CD4-positive, alpha-beta T cell (primary cell): ENCODE data around the gene RNF144B. TPM values are rescaled to one million over a fixed set of nuclear protein-coding genes. Genes with fewer than 3 reads are reported as not detected.

Experiments
- ATAC-seq: fragments of 200-7000 bp; cut with Tn5 transposase; one replicate; pipeline ENCODE4 v1.10.0; 2022; ENCODE audit warnings: mild to moderate bottlenecking; ENCODE audit not compliant: poor library complexity
- CTCF ChIA-PET: fragments of 350-600 bp; sonication (Branson Sonifier 250); formaldehyde crosslinking; loops from one replicate; lab custom pipeline; 2021; ENCODE audit warnings: antibody characterized with exemption, inconsistent platforms; lab: Charles Lee
- POLR2A ChIA-PET: fragments of 350-600 bp; sonication (Branson Sonifier 250); formaldehyde crosslinking; loops from one replicate; lab custom pipeline; 2021; ENCODE audit warnings: antibody characterized with exemption, inconsistent platforms; lab: Charles Lee
- DNase-seq, 14 experiments: peaks; one replicate each; pipeline ENCODE4 v3.0.0-alpha.2; 2013 to 2020; ENCODE audit warnings: mixed read lengths in 2 of 14
- H3K27ac ChIP-seq, 2 donors: one replicate each; pipeline versions ENCODE4 v1.5.1 to v1.7.0; 2013; ENCODE audit warnings: low read length in 2 of 2, low read depth in 1 of 2, mild to moderate bottlenecking in 1 of 2
- H3K27me3 ChIP-seq, 2 experiments: 1 replicate in 1 of 2; 2 replicates in 1 of 2; pipeline versions ENCODE4 v1.6.1 to v1.7.0; 2013; ENCODE audit warnings: low read length in 2 of 2, control low read depth in 1 of 2, mild to moderate bottlenecking in 1 of 2, moderate library complexity in 1 of 2; ENCODE audit not compliant: insufficient read depth in 2 of 2, control insufficient read depth in 1 of 2
- H3K36me3 ChIP-seq: one replicate; pipeline ENCODE4 v1.6.1; 2013; ENCODE audit warnings: low read length, control low read depth; ENCODE audit not compliant: insufficient read depth
- H3K4me1 ChIP-seq: one replicate; pipeline ENCODE4 v1.6.1; 2013; ENCODE audit warnings: low read length, control low read depth; ENCODE audit not compliant: insufficient read depth
- H3K4me3 ChIP-seq: one replicate; pipeline ENCODE4 v1.5.1; 2013; ENCODE audit warnings: mild to moderate bottlenecking, low read length, moderate library complexity
- H3K9me3 ChIP-seq, 2 experiments: 1 replicate in 1 of 2; 2 replicates in 1 of 2; pipeline versions ENCODE4 v1.6.1 to v1.7.0; 2013; ENCODE audit warnings: low read length in 2 of 2, mild to moderate bottlenecking in 2 of 2, control low read depth in 1 of 2, moderate library complexity in 1 of 2; ENCODE audit not compliant: control insufficient read depth in 1 of 2, insufficient read depth in 1 of 2
- H3K27ac Mint-ChIP-seq: one replicate; pipeline ENCODE4 v1.8.0; 2020; ENCODE audit warnings: mixed read lengths
- H3K27me3 Mint-ChIP-seq: one replicate; pipeline ENCODE4 v1.8.0; 2021; ENCODE audit warnings: mixed read lengths
- H3K36me3 Mint-ChIP-seq: one replicate; pipeline ENCODE4 v1.8.0; 2021; ENCODE audit warnings: low read depth, mixed read lengths
- H3K4me1 Mint-ChIP-seq: one replicate; pipeline ENCODE4 v1.8.0; 2021; ENCODE audit warnings: low read depth, mixed read lengths
- H3K4me3 Mint-ChIP-seq: one replicate; pipeline ENCODE4 v1.8.0; 2020; ENCODE audit warnings: mild to moderate bottlenecking, mixed read lengths
- H3K9me3 Mint-ChIP-seq: one replicate; pipeline ENCODE4 v1.8.0; 2020; ENCODE audit warnings: mixed read lengths
- intact Hi-C, 2 experiments: fragments of 100-400 bp; cut with DNase I in 1 of 2; cut with micrococcal nuclease in 1 of 2; formaldehyde crosslinking; loops; one replicate each; pipeline versions ENCODE4 v1.15.1 to v1.9.0; 2023 to 2025; cut with DNase I, micrococcal nuclease
- total RNA-seq, 174 experiments: library from RNA in 2 of 174; stranded (reverse) in 2 of 174; gene quantifications; one replicate each; pipeline ENCODE4 v1.2.3 and lab custom pipeline; 2021 to 2026
- TF ChIP-seq, protein P1 (sequence below): fragments of 200-600 bp; IDR thresholded peaks from one replicate; pipeline ENCODE4 v1.8.0; 2022; ENCODE audit warnings: antibody characterized with exemption, mild to moderate bottlenecking

RNF144B gene
- total RNA-seq, 2 experiments from 2014 or later: 2.3 to 3.5 TPM

DNA sequence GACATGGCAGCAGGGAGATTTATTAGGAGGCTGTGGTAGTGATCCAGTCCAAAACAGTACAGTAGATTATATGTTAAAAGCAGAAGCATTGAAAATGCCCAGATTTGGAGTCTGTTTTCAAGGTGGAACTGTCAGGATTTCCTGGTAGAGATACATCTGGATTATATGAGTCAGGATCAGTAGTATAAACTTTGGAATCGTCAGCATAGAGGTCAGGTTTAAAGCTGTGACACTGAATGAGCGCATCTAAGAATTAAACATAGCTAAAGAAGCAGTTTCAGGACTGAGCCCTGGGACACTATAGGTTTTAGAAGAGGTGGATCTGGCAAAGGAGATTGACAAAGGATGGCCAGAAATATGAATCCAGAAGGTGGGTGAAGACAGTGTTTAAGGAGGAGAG lies 60.4 kb downstream of the RNF144B start:
- POLR2A ChIA-PET: interaction anchor here (1.2 kb wide), 1 partner anchor 62 kb away, joined by 4 read pairs; no protein-coding TSS in a partner anchor
- no peak overlapping the region for H3K4me3 Mint-ChIP-seq
- intact Hi-C loops: no loop called here
- Histone ChIP-seq H3K27ac (no peak overlapping the region), H3K9me3 (no peaks in the 10 kb centered on the region), H3K27me3 (no peaks in the 10 kb centered on the region), H3K36me3 (no peaks in the 10 kb centered on the region), H3K4me3 (no peak overlapping the region), H3K4me1 (no peaks in the 10 kb centered on the region)
- ATAC-seq (no peak), DNase-seq (no peak)
- no peaks in the 10 kb centered on the region for H3K4me1 Mint-ChIP-seq
- no peaks in the 10 kb centered on the region for H3K27me3 Mint-ChIP-seq
- no peaks in the 10 kb centered on the region for H3K9me3 Mint-ChIP-seq
- H3K27ac Mint-ChIP-seq: no peak overlapping the region
- TF ChIP-seq, protein P1, sequence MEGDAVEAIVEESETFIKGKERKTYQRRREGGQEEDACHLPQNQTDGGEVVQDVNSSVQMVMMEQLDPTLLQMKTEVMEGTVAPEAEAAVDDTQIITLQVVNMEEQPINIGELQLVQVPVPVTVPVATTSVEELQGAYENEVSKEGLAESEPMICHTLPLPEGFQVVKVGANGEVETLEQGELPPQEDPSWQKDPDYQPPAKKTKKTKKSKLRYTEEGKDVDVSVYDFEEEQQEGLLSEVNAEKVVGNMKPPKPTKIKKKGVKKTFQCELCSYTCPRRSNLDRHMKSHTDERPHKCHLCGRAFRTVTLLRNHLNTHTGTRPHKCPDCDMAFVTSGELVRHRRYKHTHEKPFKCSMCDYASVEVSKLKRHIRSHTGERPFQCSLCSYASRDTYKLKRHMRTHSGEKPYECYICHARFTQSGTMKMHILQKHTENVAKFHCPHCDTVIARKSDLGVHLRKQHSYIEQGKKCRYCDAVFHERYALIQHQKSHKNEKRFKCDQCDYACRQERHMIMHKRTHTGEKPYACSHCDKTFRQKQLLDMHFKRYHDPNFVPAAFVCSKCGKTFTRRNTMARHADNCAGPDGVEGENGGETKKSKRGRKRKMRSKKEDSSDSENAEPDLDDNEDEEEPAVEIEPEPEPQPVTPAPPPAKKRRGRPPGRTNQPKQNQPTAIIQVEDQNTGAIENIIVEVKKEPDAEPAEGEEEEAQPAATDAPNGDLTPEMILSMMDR: no peak
- CTCF ChIA-PET: no interaction called here
- H3K36me3 Mint-ChIP-seq: no peaks in the 10 kb centered on the region

- TF ChIP-seq, protein P1: no peak
- Histone ChIP-seq H3K36me3 (no peaks in the 10 kb centered on the region), H3K27ac (no peak overlapping the region), H3K4me1 (no peaks in the 10 kb centered on the region), H3K4me3 (no peak overlapping the region), H3K9me3 (no peaks in the 10 kb centered on the region), H3K27me3 (no peaks in the 10 kb centered on the region)
- Mint-ChIP-seq H3K36me3 (peaks cover 4% of the 10 kb centered on the region), H3K9me3 (no peaks in the 10 kb centered on the region), H3K4me1 (no peaks in the 10 kb centered on the region), H3K27ac (no peak overlapping the region), H3K4me3 (no peak overlapping the region), H3K27me3 (no peaks in the 10 kb centered on the region)
- ATAC-seq (no peak), DNase-seq (no peak)
- ChIA-PET CTCF (no interaction called here), POLR2A (no interaction called here)
- intact Hi-C loops: no loop called here
Measured at GRCh38 chr6:18451756-18452155, 64.6 kb downstream of the RNF144B start.

GRCh38 chr6:18454446-18454845 lies 67.3 kb downstream of the RNF144B start:
- no peaks in the 10 kb centered on the region for H3K4me1 Mint-ChIP-seq
- H3K27ac ChIP-seq: no peak overlapping the region
- ATAC-seq (no peak), DNase-seq (no peak)
- H3K9me3 Mint-ChIP-seq: no peaks in the 10 kb centered on the region
- TF ChIP-seq, protein P1: no peak
- peaks cover 2% of the 10 kb centered on the region for H3K36me3 ChIP-seq
- H3K27me3 ChIP-seq: no peaks in the 10 kb centered on the region
- peaks cover 27% of the 10 kb centered on the region for H3K36me3 Mint-ChIP-seq
- CTCF ChIA-PET: no interaction called here
- POLR2A ChIA-PET: no interaction called here
- H3K4me1 ChIP-seq: no peaks in the 10 kb centered on the region
- no peaks in the 10 kb centered on the region for H3K9me3 ChIP-seq
- no peak overlapping the region for H3K4me3 ChIP-seq
- intact Hi-C loops: no loop called here
- H3K27me3 Mint-ChIP-seq: no peaks in the 10 kb centered on the region
- no peak overlapping the region for H3K4me3 Mint-ChIP-seq
- no peak overlapping the region for H3K27ac Mint-ChIP-seq
